Kidney (tissue), 14 donors: ENCODE data around the gene LRRIQ4. TPM values are rescaled to one million over a fixed set of nuclear protein-coding genes. Genes with fewer than 3 reads are reported as not detected.

Source experiments
- DNase-seq, 5 donors: peaks; one replicate each; pipeline ENCODE4 v3.0.0-alpha.2; 2013 to 2020
- FAIRE-seq: peaks from 2 replicates; lab custom pipeline; 2012; peaks lifted over from hg19 to GRCh38; lab: Jason Lieb, UNC
- H3K27ac ChIP-seq, 2 donors: one replicate each; pipeline ENCODE4 v1.7.0; 2013; ENCODE audit warnings: low read depth in 2 of 2, low read length in 2 of 2, inconsistent platforms in 1 of 2
- H3K27me3 ChIP-seq: one replicate; pipeline ENCODE4 v1.7.1; 2013; ENCODE audit warnings: low read length, inconsistent platforms; ENCODE audit not compliant: control insufficient read depth, insufficient read depth
- H3K36me3 ChIP-seq, 3 donors: one replicate each; pipeline versions ENCODE4 v1.7.0 to v1.7.1; 2013; ENCODE audit warnings: low read length in 3 of 3, control low read depth in 1 of 3, inconsistent platforms in 1 of 3; ENCODE audit not compliant: insufficient read depth in 3 of 3, control insufficient read depth in 2 of 3
- H3K4me1 ChIP-seq, 3 donors: one replicate each; pipeline versions ENCODE4 v1.7.0 to v1.7.1; 2013; ENCODE audit warnings: low read length in 3 of 3, inconsistent platforms in 1 of 3, low read depth in 1 of 3; ENCODE audit not compliant: control insufficient read depth in 2 of 3, insufficient read depth in 2 of 3
- H3K4me3 ChIP-seq, 3 donors: one replicate each; pipeline versions ENCODE4 v1.7.0 to v1.8.1; 2013; ENCODE audit warnings: low read length in 3 of 3, control low read depth in 1 of 3, inconsistent platforms in 1 of 3
- H3K9ac ChIP-seq, 3 donors: one replicate each; pipeline versions ENCODE4 v1.7.0 to v1.7.1; 2013; ENCODE audit warnings: low read length in 3 of 3, control low read depth in 1 of 3, inconsistent platforms in 1 of 3
- H3K9me3 ChIP-seq, 3 donors: one replicate each; pipeline versions ENCODE4 v1.7.0 to v1.7.1; 2013; ENCODE audit warnings: low read length in 3 of 3, control low read depth in 1 of 3, inconsistent platforms in 1 of 3; ENCODE audit not compliant: control insufficient read depth in 2 of 3, insufficient read depth in 1 of 3
- CTCF ChIP-seq: IDR thresholded peaks from 3 replicates; pipeline ENCODE4 v1.5.1; 2012; ENCODE audit warnings: mild to moderate bottlenecking, moderate library complexity, borderline replicate concordance; ENCODE audit not compliant: insufficient read depth; ENCODE audit errors: extremely low read depth
- intact Hi-C: fragments of 100-400 bp; cut with DNase I; formaldehyde crosslinking; loops from one replicate; pipeline ENCODE4 v1.11.1; 2022
- polyA plus RNA-seq: library from polyadenylated mRNA; stranded (reverse); fragments of 350-450 nt; fragmentation: Illumina TruSeq; extraction: RNeasy Lipid Tissue Mini Kit (QIAGEN cat#74804); gene quantifications from one replicate; pipeline ENCODE4 v1.2.3, GENCODE V29; 2014; ENCODE audit warnings: low read depth, low replicate concordance; ENCODE audit not compliant: insufficient read depth
- total RNA-seq: library from RNA; stranded (reverse); fragmentation: NEBNext Ultra II Directional; extraction: Animal tissue kit (Norgen Biotek cat#: 25700); gene quantifications from one replicate; pipeline ENCODE4 v1.2.1, GENCODE V29; 2021
- donor health status: control.
- donor health status: control.
- donor health status: control.
- donor health status: control.
- donor health status: control.
- donor health status: DM: yes; HTN: yes; CAD: no.
- donor health status: Normal renal cell carcinoma (clear cell type).

The LRRIQ4 gene
- total and polyA plus RNA-seq, 2 donors from 2014 or later: not detected

GRCh38 chr3:169772897-169773816 is 39.5 kb upstream of the LRRIQ4 start, which contains the start of gene MYNN:
Gene MYNN, plus strand, starts transcription at chr3:169773396. Its CDS starts 900 bp downstream, at chr3:169774296.
- Histone ChIP-seq H3K27ac (peak within 1 kb of the TSS; percentile 97), H3K9me3 (no peaks in the 10 kb centered on the region), H3K36me3 (peaks cover 0 to 2% (median 2%) of the 10 kb centered on the region in 3 donors), H3K27me3 (no peaks in the 10 kb centered on the region), H3K9ac (peak within 1 kb of the TSS; percentile 89 to 100 (median 89)), H3K4me3 (peak within 1 kb of the TSS; percentile 90 to 95 (median 93)), H3K4me1 (peaks cover 3 to 19% (median 7%) of the 10 kb centered on the region in 3 donors)
- FAIRE-seq: no peak
- peak; percentile 94 to 98 (median 96) for DNase-seq
- TF ChIP-seq CTCF: peak; percentile 12
- intact Hi-C loops: no loop called here

GRCh38 chr3:169774186-169774585 is 38.5 kb upstream of the LRRIQ4 start:
- H3K4me3 ChIP-seq: peak overlapping the region; percentile 90 to 95 (median 93)
- no peaks in the 10 kb centered on the region for H3K27me3 ChIP-seq
- TF ChIP-seq CTCF: no peak
- H3K36me3 ChIP-seq: peaks cover 0 to 12% (median 6%) of the 10 kb centered on the region in 3 donors
- no peaks in the 10 kb centered on the region for H3K9me3 ChIP-seq
- H3K9ac ChIP-seq: peak overlapping the region in 2 of 3 donors; percentile 86 to 89
- peaks cover 3 to 19% (median 7%) of the 10 kb centered on the region in 3 donors for H3K4me1 ChIP-seq
- no peak for FAIRE-seq
- no peak overlapping the region for H3K27ac ChIP-seq
- intact Hi-C loops: no loop called here
- DNase-seq: no peak

- intact Hi-C loops: no loop called here
- Histone ChIP-seq H3K36me3 (peaks cover 8 to 43% (median 24%) of the 10 kb centered on the region in 3 donors), H3K27me3 (no peaks in the 10 kb centered on the region), H3K4me3 (no peak overlapping the region), H3K9me3 (no peaks in the 10 kb centered on the region), H3K27ac (no peak overlapping the region), H3K9ac (no peak overlapping the region), H3K4me1 (peaks cover 3 to 19% (median 7%) of the 10 kb centered on the region in 3 donors)
- TF ChIP-seq CTCF: no peak
- FAIRE-seq (no peak), DNase-seq (no peak)
Observed at GRCh38 chr3:169777822-169778221, 34.8 kb upstream of the LRRIQ4 start.
